Activated CD4-positive, alpha-beta T cell treated with anti-CD3 and anti-CD28 coated beads, Interleukin-10, Interleukin-2, amounts not matched to agents 100 ng/mL and 50 ng/mL, durations not matched to agents 16 hours and 8 hours (primary cell): ENCODE results near the gene GMPPA.

Experiments used
- DNase-seq: peaks from one replicate; pipeline ENCODE4 v3.0.0-alpha.2; 2020

GMPPA gene

DNA sequence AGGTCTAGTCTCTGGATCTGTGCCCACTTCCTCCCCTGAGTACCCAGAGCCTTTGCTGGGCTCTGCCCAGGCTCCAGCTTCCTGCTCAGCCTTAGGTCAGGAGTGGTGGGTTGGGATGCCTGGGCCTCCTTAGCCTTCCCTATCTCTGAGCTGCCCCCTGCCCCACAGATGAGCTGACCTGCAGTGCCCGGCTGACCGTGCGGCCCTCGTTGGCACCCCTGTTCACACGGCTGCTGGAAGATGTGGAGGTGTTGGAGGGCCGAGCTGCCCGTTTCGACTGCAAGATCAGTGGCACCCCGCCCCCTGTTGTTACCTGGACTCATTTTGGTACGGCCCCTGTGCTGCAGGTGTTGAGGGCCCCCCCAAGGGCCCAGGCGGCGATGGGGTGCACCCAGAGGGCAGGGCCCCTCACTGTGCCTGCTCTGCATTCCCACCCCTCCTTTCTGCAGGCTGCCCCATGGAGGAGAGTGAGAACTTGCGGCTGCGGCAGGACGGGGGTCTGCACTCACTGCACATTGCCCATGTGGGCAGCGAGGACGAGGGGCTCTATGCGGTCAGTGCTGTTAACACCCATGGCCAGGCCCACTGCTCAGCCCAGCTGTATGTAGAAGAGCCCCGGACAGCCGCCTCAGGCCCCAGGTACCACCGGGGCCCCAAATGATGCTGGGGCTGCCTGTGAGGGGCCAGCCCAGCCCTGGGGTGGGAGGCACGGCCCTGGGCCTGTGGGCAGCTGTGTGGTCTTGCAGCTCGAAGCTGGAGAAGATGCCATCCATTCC lies 30.1 kb upstream of the GMPPA start:
- DNase-seq = no peak

DNA sequence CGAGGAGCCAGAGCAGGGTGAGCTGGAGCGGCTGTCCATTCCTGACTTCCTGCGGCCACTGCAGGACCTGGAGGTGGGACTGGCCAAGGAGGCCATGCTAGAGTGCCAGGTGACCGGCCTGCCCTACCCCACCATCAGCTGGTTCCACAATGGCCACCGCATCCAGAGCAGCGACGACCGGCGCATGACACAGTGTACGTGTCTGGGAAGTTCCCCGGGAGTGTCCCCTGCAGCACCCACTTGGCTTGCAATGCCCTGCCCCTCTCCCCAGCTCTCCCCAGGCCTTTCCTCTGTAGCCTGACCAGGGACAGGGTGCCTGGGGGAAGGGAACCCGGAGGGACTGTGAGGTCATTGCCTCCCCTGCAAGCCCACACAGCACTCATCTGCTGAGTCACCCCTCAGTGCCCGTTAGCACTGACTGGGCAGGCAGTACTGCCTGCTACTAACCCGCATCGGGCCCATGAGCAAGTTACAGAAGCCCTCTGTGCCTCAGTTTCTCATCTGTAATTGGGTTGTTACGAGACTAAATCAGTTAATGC lies 29.4 kb upstream of the GMPPA start:
- no peak for DNase-seq

DNA sequence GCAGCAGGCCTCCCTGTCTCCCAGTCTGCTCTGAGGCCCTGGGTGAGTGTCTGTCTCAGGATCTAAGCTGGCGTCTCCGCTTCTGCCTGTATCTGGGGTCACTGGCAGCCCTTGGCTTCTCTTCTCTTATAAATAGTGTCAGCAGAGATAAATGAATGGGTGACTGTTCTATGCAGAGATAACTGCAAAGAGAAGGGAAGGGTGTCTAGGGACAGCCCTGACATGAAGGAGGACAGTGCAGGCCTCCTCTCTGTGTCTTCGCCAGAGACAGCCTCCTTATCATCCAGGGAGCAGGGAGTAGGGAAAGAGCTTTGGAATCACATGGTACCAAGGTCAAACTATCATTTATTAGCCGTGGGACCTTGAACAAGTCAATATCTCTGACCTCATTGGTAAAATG lies 28.3 kb upstream of the GMPPA start:
- DNase-seq = no peak

DNA sequence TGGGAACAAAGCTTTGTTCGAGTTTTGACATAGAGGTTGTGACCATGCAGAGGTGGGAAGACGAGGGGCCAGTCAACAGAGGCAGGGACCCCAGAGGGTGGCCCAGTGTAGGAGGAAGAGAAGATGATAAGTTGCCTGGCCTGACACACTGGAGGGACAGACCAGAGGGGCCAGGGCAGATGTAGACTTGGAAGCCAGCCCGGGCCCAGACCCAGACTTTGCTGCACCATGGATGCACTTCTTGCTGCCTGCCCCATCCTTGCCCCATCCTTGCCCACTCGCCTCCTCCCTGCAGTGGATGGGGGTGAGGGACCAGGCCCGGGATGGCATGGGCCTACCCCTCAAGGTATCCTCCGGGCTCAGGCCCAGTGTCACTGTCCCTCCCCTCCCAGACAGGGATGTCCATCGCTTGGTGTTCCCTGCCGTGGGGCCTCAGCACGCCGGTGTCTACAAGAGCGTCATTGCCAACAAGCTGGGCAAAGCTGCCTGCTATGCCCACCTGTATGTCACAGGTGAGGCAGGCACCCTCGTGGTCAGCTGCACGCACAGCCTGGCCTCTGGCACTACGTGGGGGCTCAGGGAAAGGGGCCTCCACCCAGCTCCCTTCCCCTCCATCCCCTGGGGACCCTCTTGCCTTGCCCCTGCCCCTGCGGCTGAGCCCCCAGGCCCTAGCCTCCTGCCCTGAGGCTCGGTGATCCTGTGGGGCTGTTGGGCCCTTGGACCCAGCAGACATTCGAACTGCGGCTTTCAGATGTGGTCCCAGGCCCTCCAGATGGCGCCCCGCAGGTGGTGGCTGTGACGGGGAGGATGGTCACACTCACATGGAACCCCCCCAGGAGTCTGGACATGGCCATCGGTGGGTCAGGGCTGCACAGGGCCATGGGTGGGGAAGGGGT lies 27.0 kb upstream of the GMPPA start:
- no peak for DNase-seq

DNA sequence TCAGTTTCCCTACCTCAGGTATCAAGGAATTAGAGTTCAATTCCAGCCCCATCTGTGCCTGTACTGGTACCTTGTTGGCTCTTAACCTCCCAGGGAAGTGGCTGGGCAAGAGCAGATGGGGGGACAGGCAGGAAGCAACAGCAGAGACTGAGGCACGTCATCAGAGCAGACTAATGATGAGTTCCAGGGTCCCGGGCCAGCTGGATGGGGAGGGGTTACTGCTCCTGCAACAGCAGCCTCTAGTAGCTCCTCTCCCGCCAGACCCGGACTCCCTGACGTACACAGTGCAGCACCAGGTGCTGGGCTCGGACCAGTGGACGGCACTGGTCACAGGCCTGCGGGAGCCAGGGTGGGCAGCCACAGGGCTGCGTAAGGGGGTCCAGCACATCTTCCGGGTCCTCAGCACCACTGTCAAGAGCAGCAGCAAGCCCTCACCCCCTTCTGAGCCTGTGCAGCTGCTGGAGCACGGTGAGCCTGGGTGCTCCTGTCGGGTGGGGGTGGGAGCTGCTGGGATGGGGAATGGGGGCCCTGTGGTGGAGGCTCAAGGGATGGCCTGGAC lies 26.0 kb upstream of the GMPPA start:
- no peak for DNase-seq

GRCh38 chr2:219473511-219473910 lies 25.2 kb upstream of the GMPPA start:
- no peak for DNase-seq

DNA sequence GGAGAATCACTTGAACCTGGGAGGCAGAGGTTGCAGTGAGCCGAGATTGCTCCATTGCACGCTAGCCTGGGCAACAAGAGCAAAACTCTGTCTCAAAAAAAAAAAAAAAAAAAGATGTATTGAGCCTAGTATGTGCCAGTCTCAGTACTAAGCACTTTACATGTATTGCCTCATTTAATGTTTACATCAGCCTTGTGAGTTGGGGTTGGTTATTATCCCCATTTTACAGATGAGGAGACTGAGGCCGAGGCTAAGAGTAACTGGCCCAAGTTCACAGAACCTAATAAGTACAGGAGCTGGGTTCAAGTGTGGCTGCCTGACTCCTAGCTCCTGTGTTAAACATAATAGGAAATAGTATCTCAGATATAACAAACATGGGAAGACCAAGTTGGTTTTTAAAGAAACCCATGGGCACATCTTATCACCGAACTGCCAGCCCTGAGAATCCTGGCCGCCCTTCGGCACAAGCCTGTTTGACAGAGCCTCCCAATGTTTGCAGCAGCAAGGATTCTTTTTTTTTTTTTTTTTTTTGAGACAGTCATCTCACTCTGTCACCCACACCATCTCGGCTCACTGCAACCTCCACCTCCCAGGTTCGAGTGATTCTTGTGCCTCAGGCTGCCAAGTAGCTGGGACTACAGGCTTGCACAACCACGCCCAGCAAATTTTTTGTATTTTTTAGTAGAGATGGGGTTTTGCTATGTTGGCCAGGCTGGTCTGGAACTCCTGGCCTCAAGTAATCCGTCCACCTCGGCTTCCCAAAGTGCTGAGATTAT lies 24.2 kb upstream of the GMPPA start:
- DNase-seq = no peak

DNA sequence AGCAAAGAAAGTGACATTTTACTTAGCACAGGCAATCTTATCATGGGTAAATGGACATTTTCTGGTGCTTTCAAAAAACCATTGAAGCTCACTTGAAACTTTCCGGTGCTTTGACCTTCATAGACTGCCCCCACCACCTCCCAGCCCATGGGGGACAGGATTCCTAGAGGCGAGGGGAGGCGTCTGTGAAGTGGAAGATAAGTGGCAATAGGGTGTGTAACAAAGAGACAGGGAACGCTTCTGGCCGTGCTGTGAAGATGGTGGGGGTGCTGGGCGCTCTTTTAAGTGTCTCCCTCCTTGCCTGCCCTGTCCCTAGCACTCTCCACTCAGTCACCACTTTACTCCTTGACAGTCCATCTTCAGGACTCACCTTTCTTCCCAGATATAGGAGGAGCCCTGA lies 23.4 kb upstream of the GMPPA start:
- no peak for DNase-seq

DNA sequence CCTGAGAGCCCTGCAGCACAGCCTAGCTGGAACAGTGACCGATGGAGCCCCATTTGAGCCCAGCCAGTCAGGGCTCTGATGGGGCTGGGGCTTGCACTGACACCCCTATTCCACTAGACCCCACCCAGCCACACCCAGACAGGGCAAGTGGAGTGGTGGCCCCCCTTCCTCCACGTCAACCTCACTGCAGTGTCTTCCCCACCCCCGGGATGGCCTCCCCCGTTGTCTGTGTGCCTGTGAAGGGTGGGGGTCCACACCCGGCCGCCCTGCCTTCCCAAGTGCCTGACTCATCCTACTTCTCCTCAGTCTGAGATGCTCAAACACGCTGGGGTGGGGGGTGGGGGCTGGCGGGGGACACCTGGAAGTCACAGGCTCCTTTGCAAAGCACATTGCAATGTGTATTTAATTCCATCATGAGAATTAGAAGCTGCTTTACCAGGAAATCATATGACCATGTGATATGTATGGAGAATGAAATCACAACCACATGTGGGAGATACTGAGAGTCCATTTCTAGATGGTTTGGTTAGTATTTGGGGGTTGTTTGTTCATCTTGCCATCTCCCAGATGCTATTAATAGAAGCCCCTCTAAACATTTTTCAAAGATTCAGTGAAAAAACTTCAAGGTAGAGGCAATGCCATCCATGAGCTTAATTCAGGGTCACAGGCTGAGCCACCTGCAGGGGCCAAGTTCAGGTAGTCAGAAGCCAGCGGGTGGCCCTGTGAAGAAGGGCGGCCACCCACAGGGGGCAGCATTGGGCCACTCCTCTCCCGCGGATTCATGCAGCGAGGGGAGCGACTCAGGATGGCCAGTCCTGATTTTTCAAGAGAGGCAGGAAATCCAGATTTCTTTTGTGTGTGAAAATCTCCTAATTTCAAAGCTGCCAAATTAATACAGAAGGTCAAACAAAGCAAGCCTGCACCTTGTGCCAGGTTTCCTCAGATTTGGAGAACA lies 22.7 kb upstream of the GMPPA start:
- DNase-seq = peak; percentile 64

GRCh38 chr2:219476652-219477151 lies 22.0 kb upstream of the GMPPA start:
- DNase-seq = no peak

DNA sequence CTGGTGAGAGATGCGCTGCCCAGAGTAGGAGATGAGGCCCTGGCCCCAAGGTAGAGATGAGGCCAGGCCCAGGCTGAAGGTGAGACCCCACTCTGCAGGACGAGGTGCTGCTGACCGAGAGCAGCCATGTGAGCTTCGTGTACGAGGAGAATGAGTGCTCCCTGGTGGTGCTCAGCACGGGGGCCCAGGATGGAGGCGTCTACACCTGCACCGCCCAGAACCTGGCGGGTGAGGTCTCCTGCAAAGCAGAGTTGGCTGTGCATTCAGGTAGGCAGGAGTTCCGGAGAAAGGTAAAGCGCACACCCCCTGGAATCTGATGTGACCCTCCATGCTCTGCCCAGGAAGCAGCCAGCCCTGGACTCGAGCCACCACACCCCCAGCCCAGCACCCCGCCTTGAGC lies 21.5 kb upstream of the GMPPA start:
- DNase-seq = no peak

DNA sequence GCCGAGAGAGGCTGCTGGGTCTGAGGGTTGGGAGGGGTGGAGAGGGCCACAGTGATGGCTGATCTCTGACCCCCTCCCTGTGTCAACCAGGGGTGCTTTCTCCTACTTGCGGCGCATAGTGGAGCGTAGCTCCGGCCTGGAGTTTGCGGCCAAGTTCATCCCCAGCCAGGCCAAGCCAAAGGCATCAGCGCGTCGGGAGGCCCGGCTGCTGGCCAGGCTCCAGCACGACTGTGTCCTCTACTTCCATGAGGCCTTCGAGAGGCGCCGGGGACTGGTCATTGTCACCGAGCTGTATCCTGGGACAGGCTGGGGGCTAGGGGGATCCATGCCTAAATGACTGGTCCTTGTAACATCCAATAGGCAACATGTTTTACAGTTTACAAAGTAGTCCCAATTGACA lies 20.9 kb upstream of the GMPPA start:
- DNase-seq = no peak

GRCh38 chr2:219478916-219479315 lies 19.8 kb upstream of the GMPPA start:
- no peak for DNase-seq

- no peak for DNase-seq
Measured at GRCh38 chr2:219480004-219480403, 18.7 kb upstream of the GMPPA start.

- no peak for DNase-seq
Measured at GRCh38 chr2:219482674-219483405, 15.9 kb upstream of the GMPPA start.

- DNase-seq = no peak
Measured at GRCh38 chr2:219483451-219484342, 15.0 kb upstream of the GMPPA start.

DNA sequence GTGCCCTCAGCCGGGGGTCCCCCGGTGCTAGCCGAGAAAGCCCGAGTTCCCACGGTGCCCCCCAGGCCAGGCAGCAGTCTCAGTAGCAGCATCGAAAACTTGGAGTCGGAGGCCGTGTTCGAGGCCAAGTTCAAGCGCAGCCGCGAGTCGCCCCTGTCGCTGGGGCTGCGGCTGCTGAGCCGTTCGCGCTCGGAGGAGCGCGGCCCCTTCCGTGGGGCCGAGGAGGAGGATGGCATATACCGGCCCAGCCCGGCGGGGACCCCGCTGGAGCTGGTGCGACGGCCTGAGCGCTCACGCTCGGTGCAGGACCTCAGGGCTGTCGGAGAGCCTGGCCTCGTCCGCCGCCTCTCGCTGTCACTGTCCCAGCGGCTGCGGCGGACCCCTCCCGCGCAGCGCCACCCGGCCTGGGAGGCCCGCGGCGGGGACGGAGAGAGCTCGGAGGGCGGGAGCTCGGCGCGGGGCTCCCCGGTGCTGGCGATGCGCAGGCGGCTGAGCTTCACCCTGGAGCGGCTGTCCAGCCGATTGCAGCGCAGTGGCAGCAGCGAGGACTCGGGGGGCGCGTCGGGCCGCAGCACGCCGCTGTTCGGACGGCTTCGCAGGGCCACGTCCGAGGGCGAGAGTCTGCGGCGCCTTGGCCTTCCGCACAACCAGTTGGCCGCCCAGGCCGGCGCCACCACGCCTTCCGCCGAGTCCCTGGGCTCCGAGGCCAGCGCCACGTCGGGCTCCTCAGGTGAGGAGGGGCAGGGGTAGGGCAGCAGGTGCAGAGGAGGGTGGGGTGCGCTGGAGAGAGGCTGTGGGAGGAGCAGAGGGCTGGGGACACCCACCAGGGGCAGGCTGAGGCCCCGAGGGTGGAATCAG lies 14.1 kb upstream of the GMPPA start:
- no peak for DNase-seq

DNA sequence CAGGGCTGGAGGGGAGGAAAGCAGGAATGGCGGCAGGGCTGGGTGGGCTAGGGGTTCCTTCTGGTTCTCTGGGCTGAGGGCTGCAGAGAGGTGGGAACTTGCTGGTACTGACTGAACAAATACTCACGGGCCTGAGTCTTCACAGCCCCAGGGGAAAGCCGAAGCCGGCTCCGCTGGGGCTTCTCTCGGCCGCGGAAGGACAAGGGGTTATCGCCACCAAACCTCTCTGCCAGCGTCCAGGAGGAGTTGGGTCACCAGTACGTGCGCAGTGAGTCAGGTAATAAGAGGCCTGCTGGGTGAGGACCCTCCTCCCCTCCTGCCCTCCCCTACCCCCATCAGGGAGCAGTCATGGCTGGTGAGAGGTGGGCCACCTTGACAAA lies 13.5 kb upstream of the GMPPA start:
- DNase-seq = no peak
